ENCODE measurements around the gene ANXA5. TPM values are rescaled to one million over a fixed set of nuclear protein-coding genes. Genes with fewer than 3 reads are reported as not detected.

ANXA5 gene
- polyA plus RNA-seq, 1 of the 3 experiments (the other 2 are of a cell fraction) = 379 TPM

DNA sequence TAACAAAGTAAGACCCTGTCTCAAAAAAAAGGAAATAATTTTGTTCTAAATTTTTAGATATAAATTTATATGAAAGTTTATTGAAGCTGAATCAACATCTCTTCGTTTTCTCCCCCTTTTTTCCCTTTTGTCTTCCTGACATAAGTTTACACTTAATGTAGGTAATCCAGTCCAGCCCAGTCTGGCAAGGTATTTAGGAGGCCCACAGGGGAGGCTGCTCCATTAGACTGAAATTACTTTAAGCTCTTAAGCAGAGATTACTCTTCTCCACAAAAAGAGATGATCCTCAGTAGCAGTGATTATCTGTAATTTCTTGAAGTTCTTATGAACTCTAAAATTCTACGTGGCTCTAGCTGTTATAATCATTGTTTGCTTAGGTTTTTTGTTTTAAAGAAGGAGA, 46.0 kb downstream of the ANXA5 start:
- H3K4me1 ChIP-seq (ENCODE audit: control insufficient read depth in 1 of 2, insufficient read depth in 2 of 2, low read depth in 1 of 2, low read length in 1 of 2) = no peaks in the 10 kb centered on the region; a peak in 1 of 4 replicates
- no peaks in the 10 kb centered on the region for H3K36me3 ChIP-seq (replicated peaks in 1 of 2; ENCODE audit: control insufficient read depth in 1 of 2, insufficient read depth in 2 of 2, low read length in 1 of 2)
- H3K79me2 ChIP-seq (ENCODE audit: insufficient read depth) = no peaks in the 10 kb centered on the region
- H3K9ac ChIP-seq = no peak overlapping the region
- no peaks in the 10 kb centered on the region for H3K27me3 ChIP-seq (ENCODE audit: insufficient read depth)
- H2AFZ ChIP-seq (ENCODE audit: low read depth) = no peak overlapping the region
- 25% methylated on average over 2 of the region's 2 CpGs for WGBS (ENCODE audit: low lambda C conversion rate)
- H3K4me3 ChIP-seq (ENCODE audit: low read depth in 2 of 2, low read length in 1 of 2) = no peak overlapping the region
- H3F3A ChIP-seq (replicated peaks; ENCODE audit: insufficient read depth) = peaks cover 12% of the 10 kb centered on the region
- no peak for DNase-seq
- no peaks in the 10 kb centered on the region for H3K9me3 ChIP-seq
- CTCF ChIA-PET = interaction anchor here (1.4 kb wide), 1 partner anchor 166 kb away, joined by 5 read pairs; no protein-coding TSS in a partner anchor
- H3K27ac ChIP-seq (ENCODE audit: low read depth in 2 of 2, low read length in 1 of 2) = no peak overlapping the region
- H3K9me2 ChIP-seq = no peaks in the 10 kb centered on the region
- TF ChIP-seq, protein P1, sequence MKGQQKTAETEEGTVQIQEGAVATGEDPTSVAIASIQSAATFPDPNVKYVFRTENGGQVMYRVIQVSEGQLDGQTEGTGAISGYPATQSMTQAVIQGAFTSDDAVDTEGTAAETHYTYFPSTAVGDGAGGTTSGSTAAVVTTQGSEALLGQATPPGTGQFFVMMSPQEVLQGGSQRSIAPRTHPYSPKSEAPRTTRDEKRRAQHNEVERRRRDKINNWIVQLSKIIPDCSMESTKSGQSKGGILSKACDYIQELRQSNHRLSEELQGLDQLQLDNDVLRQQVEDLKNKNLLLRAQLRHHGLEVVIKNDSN (IDR thresholded peaks at IDR 0.05; ENCODE audit: borderline replicate concordance, low read depth) = no peak
- TF ChIP-seq, protein P2, sequence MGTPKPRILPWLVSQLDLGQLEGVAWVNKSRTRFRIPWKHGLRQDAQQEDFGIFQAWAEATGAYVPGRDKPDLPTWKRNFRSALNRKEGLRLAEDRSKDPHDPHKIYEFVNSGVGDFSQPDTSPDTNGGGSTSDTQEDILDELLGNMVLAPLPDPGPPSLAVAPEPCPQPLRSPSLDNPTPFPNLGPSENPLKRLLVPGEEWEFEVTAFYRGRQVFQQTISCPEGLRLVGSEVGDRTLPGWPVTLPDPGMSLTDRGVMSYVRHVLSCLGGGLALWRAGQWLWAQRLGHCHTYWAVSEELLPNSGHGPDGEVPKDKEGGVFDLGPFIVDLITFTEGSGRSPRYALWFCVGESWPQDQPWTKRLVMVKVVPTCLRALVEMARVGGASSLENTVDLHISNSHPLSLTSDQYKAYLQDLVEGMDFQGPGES (IDR thresholded peaks at IDR 0.05; ENCODE audit: low read depth, low read length) = no peak
- no peak for TF ChIP-seq NRF1 (IDR thresholded peaks at IDR 0.05; ENCODE audit: low read depth, low read length)
- TF ChIP-seq FOXM1 (IDR thresholded peaks at IDR 0.05; ENCODE audit: low read depth) = no peak
- no peak for TF ChIP-seq RAD21 (IDR thresholded peaks at IDR 0.05; ENCODE audit: low read length)
- TF ChIP-seq SIN3A (IDR thresholded peaks at IDR 0.05; ENCODE audit: borderline replicate concordance, low read depth, low read length) = no peak
- TF ChIP-seq EP300 (IDR thresholded peaks at IDR 0.05; ENCODE audit: borderline replicate concordance in 1 of 2, low read depth in 1 of 2, low read length in 1 of 2) = no peak
- TF ChIP-seq, protein P3, sequence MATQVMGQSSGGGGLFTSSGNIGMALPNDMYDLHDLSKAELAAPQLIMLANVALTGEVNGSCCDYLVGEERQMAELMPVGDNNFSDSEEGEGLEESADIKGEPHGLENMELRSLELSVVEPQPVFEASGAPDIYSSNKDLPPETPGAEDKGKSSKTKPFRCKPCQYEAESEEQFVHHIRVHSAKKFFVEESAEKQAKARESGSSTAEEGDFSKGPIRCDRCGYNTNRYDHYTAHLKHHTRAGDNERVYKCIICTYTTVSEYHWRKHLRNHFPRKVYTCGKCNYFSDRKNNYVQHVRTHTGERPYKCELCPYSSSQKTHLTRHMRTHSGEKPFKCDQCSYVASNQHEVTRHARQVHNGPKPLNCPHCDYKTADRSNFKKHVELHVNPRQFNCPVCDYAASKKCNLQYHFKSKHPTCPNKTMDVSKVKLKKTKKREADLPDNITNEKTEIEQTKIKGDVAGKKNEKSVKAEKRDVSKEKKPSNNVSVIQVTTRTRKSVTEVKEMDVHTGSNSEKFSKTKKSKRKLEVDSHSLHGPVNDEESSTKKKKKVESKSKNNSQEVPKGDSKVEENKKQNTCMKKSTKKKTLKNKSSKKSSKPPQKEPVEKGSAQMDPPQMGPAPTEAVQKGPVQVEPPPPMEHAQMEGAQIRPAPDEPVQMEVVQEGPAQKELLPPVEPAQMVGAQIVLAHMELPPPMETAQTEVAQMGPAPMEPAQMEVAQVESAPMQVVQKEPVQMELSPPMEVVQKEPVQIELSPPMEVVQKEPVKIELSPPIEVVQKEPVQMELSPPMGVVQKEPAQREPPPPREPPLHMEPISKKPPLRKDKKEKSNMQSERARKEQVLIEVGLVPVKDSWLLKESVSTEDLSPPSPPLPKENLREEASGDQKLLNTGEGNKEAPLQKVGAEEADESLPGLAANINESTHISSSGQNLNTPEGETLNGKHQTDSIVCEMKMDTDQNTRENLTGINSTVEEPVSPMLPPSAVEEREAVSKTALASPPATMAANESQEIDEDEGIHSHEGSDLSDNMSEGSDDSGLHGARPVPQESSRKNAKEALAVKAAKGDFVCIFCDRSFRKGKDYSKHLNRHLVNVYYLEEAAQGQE (IDR thresholded peaks at IDR 0.05; ENCODE audit: low read depth, low read length) = no peak
- TF ChIP-seq, protein P4, sequence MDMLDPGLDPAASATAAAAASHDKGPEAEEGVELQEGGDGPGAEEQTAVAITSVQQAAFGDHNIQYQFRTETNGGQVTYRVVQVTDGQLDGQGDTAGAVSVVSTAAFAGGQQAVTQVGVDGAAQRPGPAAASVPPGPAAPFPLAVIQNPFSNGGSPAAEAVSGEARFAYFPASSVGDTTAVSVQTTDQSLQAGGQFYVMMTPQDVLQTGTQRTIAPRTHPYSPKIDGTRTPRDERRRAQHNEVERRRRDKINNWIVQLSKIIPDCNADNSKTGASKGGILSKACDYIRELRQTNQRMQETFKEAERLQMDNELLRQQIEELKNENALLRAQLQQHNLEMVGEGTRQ (IDR thresholded peaks at IDR 0.05; ENCODE audit: borderline replicate concordance, low read depth, low read length) = no peak
- no peak for TF ChIP-seq TCF12 (IDR thresholded peaks at IDR 0.05)
- TF ChIP-seq JUND (IDR thresholded peaks at IDR 0.05) = no peak
- no peak for TF ChIP-seq GATA2 (CRISPR knock-in tag; IDR thresholded peaks at IDR 0.05)
- TF ChIP-seq ELF1 (IDR thresholded peaks at IDR 0.05) = no peak
- no peak for TF ChIP-seq TAF1 (IDR thresholded peaks at IDR 0.05; ENCODE audit: borderline replicate concordance, low read depth, low read length)
- no peak for TF ChIP-seq RXRA (IDR thresholded peaks at IDR 0.05; ENCODE audit: borderline replicate concordance, low read depth)
- H4K20me1 ChIP-seq (ENCODE audit: insufficient read depth) = no peaks in the 10 kb centered on the region
- H3K4me2 ChIP-seq = no peak overlapping the region
- POLR2A ChIA-PET = no interaction called here
